NB4 (cell line): Measurements from ENCODE around the gene STARD4.
A peak's percentile ranks its signal among the peaks of the same experiment; 100 is the strongest.

Experiments used
- DNase-seq: peaks from one replicate; pipeline ENCODE4 v3.0.0; 2010; ENCODE audit warnings: low read depth
- H3K4me3 ChIP-seq: one replicate; pipeline ENCODE4 v1.5.1; 2011; ENCODE audit warnings: mild to moderate bottlenecking, low read depth, low read length, moderate library complexity
- MYC ChIP-seq: IDR thresholded peaks from 2 replicates; pipeline ENCODE4 v1.6.1; 2011; ENCODE audit warnings: low read depth, low read length
- POLR2A ChIP-seq: IDR thresholded peaks from 2 replicates; pipeline ENCODE4 v1.6.1; 2011; ENCODE audit warnings: mild to moderate bottlenecking; ENCODE audit not compliant: insufficient read length; ENCODE audit errors: extremely low read depth
- TF ChIP-seq, protein P1 (sequence below): IDR thresholded peaks from one replicate; pipeline ENCODE4 v1.5.1; 2012; ENCODE audit warnings: low read depth, low read length
- TF ChIP-seq, protein P2 (sequence below): IDR thresholded peaks from 2 replicates; pipeline ENCODE4 v1.6.1; 2011; ENCODE audit warnings: low read depth, low read length

STARD4 gene

DNA sequence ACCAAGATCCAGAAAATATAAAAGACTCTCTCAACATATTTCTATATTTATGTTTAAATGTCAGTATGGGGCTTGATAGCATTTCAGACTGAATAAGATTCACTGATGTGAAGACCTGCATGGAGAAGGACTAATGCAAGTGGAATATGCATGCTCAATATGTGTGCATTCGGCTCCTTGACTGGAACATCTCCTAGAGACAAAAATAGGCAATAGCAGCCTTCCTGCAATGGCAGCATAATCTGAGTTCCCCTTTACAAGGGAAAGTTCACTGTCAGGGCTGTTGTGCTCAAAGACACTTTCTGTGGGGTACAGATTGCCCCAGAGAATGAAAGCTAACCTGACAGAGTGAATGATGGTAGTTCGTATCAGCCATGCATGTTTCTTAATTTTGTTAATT is 42.4 kb downstream of the STARD4 start:
- DNase-seq = peak; percentile 11
- no peak overlapping the region for H3K4me3 ChIP-seq
- no peak for TF ChIP-seq MYC
- TF ChIP-seq, protein P1, sequence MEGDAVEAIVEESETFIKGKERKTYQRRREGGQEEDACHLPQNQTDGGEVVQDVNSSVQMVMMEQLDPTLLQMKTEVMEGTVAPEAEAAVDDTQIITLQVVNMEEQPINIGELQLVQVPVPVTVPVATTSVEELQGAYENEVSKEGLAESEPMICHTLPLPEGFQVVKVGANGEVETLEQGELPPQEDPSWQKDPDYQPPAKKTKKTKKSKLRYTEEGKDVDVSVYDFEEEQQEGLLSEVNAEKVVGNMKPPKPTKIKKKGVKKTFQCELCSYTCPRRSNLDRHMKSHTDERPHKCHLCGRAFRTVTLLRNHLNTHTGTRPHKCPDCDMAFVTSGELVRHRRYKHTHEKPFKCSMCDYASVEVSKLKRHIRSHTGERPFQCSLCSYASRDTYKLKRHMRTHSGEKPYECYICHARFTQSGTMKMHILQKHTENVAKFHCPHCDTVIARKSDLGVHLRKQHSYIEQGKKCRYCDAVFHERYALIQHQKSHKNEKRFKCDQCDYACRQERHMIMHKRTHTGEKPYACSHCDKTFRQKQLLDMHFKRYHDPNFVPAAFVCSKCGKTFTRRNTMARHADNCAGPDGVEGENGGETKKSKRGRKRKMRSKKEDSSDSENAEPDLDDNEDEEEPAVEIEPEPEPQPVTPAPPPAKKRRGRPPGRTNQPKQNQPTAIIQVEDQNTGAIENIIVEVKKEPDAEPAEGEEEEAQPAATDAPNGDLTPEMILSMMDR = peak; percentile 9

DNA sequence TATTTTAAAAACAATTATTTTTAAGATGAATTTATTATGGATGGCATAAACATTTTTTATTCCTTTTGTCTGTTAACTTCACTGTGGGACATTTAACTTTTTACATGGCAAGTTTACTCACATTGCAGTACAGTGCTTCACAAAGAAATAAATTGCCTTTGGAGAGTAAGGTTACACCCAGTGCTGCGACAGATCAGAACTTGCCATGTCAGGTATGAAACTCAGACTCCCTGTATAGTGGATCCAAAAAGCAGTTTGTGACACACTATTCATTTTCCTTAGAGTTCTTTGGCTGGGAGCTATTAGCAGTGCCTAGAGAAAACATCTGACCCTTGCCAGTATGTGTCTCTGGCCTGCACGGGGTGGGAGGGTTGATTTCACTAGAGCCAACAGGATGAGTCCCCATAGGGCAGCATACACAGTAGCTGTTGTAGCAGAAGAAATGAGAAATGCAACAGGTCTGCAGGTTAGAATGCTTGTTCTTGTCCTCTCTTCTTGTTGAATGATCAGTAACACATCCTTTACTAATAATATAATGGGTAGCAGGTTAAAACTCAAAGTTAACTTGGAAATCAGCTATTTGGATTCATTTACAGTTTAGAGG is 42.9 kb downstream of the STARD4 start:
- DNase-seq = no peak
- no peak overlapping the region for H3K4me3 ChIP-seq
- TF ChIP-seq, protein P1 = no peak
- TF ChIP-seq, protein P2, sequence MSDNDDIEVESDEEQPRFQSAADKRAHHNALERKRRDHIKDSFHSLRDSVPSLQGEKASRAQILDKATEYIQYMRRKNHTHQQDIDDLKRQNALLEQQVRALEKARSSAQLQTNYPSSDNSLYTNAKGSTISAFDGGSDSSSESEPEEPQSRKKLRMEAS = no peak
- no peak for TF ChIP-seq MYC
- no peak for TF ChIP-seq POLR2A

DNA sequence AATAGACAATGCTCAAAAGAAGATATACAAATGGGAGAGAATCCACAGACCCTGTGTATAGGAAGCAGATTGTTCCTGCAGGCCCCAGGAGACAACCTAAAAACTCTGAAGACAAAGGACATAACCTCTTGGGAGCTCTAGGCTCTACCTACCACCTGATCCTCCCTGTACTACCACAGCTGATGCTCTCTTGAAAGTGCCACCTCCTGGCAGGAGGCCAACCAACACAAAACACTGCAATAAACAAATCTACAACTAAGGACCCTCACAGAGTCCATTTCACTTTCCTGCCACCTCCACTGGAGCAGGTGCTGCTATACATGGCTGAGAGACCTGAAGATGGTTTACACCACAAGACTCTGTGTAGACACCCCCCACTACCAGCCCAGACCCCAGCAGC is 49.0 kb downstream of the STARD4 start:
- TF ChIP-seq POLR2A (no peak), MYC (no peak)
- TF ChIP-seq, protein P2 = no peak
- TF ChIP-seq, protein P1 = no peak
- no peak for DNase-seq
- H3K4me3 ChIP-seq = no peak overlapping the region

DNA sequence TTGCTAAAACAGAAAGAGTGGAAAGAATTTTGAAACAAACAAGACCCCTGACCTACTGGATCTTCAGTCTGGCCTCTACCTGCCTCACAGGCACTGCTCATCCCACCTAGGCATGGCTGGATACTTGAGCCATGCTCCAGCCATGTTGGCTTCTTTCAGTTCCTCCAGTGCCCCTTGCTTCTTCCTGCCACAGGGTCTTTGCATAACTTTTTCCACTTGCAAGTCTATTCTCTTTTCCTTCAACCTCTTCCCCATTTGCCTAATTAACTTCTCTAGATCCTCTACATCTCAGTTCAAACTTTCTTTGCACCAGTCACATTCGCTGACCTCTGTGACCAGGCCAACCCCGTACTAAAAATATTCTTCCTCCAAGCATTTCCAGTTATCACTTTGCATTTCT is 50.4 kb downstream of the STARD4 start:
- TF ChIP-seq POLR2A = no peak
- no peak overlapping the region for H3K4me3 ChIP-seq
- no peak for DNase-seq

DNA sequence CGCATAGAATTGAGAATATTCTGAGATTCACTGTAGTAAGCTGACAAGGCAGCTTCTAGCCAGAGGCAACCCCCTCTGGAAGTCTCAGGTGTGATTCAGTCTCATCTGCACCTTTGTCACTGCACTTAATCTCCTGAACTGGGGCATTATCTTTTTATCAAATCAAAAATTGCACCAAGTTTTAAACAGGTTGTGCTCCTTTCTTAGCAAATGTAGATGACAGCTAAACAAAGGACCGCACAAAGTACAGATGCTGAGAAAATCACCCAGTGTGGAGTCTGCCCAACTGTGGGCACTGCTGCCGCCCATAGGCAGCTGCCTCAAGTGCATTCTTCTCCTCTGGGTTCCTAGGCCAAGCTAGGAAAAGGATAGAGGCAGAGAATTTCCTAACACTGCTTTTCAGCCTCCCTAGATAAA is 51.1 kb downstream of the STARD4 start:
- DNase-seq = no peak
- TF ChIP-seq, protein P2 = no peak
- TF ChIP-seq, protein P1 = no peak
- TF ChIP-seq POLR2A (no peak), MYC (no peak)
- no peak overlapping the region for H3K4me3 ChIP-seq

DNA sequence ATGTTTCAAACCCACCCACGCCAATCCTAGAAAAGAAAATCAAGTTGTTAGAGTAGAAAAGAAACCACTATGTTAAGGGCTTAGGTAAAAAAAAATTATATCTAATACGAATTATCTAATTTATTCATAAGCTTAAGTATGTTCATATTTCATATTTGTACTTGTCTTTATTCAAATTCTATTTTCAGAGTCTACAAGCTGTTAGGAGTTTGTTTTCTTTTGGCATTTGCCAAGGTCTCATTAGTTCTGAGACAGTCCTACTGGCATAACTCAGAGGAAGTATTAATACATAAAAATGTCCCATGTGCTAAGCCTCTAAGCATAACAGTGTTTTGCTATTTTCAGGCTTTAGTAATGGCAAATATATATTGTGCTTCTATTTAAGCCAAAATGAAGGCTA is 57.6 kb downstream of the STARD4 start:
- no peak for DNase-seq
- TF ChIP-seq MYC = no peak
- TF ChIP-seq, protein P1 = no peak
- TF ChIP-seq, protein P2 = no peak

More for the DNA sequence above, 57.6 kb downstream of the STARD4 start:
- no peak overlapping the region for H3K4me3 ChIP-seq
